GM23338 (cell line): ENCODE measurements around the gene RNU7-1. TPM values are rescaled to one million over a fixed set of nuclear protein-coding genes. Genes with fewer than 3 reads are reported as not detected.
A peak's percentile ranks its signal among the peaks of the same experiment; 100 is the strongest.

Experiments used
- ATAC-seq: fragments of 200-7000 bp; cut with Tn5 transposase; 3 replicates; pipeline ENCODE4 v1.9.1; 2020
- DNase-seq: peaks from one replicate; pipeline ENCODE4 v3.0.0-alpha.2; 2015; ENCODE audit warnings: low spot score
- H2AFZ ChIP-seq: fragments of 200-600 bp; sonication (generic); 2 replicates; pipeline ENCODE4 v1.8.0; 2016; ENCODE audit warnings: antibody characterized with exemption, mild to moderate bottlenecking, moderate library complexity
- H3F3A ChIP-seq: fragments of 200-600 bp; sonication (generic); replicated peaks from 2 replicates; pipeline ENCODE4 v1.8.0; 2017; ENCODE audit warnings: antibody characterized with exemption, mixed run types, low read depth
- H3K27ac ChIP-seq: fragments of 200-600 bp; sonication (generic); 2 replicates; pipeline ENCODE4 v1.6.1; 2016; ENCODE audit warnings: low read depth
- H3K27me3 ChIP-seq: fragments of 200-600 bp; sonication (generic); 2 replicates; pipeline ENCODE4 v1.8.0; 2016; ENCODE audit warnings: mild to moderate bottlenecking, mixed run types, moderate library complexity; ENCODE audit not compliant: insufficient read depth
- H3K36me3 ChIP-seq: fragments of 200-600 bp; sonication (generic); 2 replicates; pipeline ENCODE4 v1.8.0; 2016; ENCODE audit warnings: mild to moderate bottlenecking; ENCODE audit not compliant: insufficient read depth
- H3K4me1 ChIP-seq: fragments of 200-600 bp; sonication (generic); 2 replicates; pipeline ENCODE4 v1.8.0; 2016; ENCODE audit warnings: mild to moderate bottlenecking, moderate library complexity; ENCODE audit not compliant: insufficient read depth
- H3K4me2 ChIP-seq: fragments of 200-600 bp; sonication (generic); 2 replicates; pipeline ENCODE4 v1.7.1; 2017; ENCODE audit warnings: mixed run types
- H3K4me3 ChIP-seq: fragments of 200-600 bp; sonication (generic); 2 replicates; pipeline ENCODE4 v1.6.1; 2016; ENCODE audit warnings: mixed run types
- H3K79me2 ChIP-seq: fragments of 200-600 bp; sonication (generic); replicated peaks from 2 replicates; pipeline ENCODE4 v1.8.0; 2017; ENCODE audit warnings: mild to moderate bottlenecking; ENCODE audit not compliant: insufficient read depth
- H3K9me2 ChIP-seq: fragments of 200-600 bp; sonication (generic); 2 replicates; pipeline ENCODE4 v1.8.0; 2017; ENCODE audit not compliant: insufficient read depth
- H4K20me1 ChIP-seq: fragments of 200-600 bp; sonication (generic); replicated peaks from 2 replicates; pipeline ENCODE4 v1.8.0; 2017; ENCODE audit warnings: mild to moderate bottlenecking; ENCODE audit not compliant: insufficient read depth
- H3K27ac Mint-ChIP-seq: 2 replicates; pipeline ENCODE4 v1.8.0; 2020; ENCODE audit warnings: inconsistent platforms, mild to moderate bottlenecking, moderate library complexity, mixed read lengths
- H3K27me3 Mint-ChIP-seq: 3 replicates; pipeline ENCODE4 v1.8.0; 2022; ENCODE audit warnings: low read depth, mild to moderate bottlenecking, moderate library complexity, mixed read lengths, inconsistent platforms; ENCODE audit not compliant: insufficient read depth, poor library complexity
- H3K36me3 Mint-ChIP-seq: 3 replicates; pipeline ENCODE4 v1.8.0; 2021; ENCODE audit warnings: low read depth, mild to moderate bottlenecking, inconsistent platforms, moderate library complexity, mixed read lengths
- H3K4me1 Mint-ChIP-seq: 3 replicates; pipeline ENCODE4 v1.8.0; 2020; ENCODE audit warnings: mild to moderate bottlenecking, inconsistent platforms, mixed read lengths
- H3K4me3 Mint-ChIP-seq: 3 replicates; pipeline ENCODE4 v1.8.0; 2021; ENCODE audit warnings: moderate library complexity, mild to moderate bottlenecking, inconsistent platforms, mixed read lengths
- H3K9me3 Mint-ChIP-seq: 3 replicates; pipeline ENCODE4 v1.8.0; 2020; ENCODE audit warnings: moderate library complexity, mild to moderate bottlenecking, inconsistent platforms, mixed read lengths
- CREB1 ChIP-seq: fragments of 250-450 bp; sonication (Bioruptor Pico); IDR thresholded peaks from 2 replicates; pipeline ENCODE4 v1.5.0; 2020; ENCODE audit warnings: low read depth, mild to moderate bottlenecking, moderate library complexity
- EZH2 ChIP-seq: fragments of 200-600 bp; sonication (generic); IDR thresholded peaks from one replicate; pipeline ENCODE4 v1.8.0; 2017; ENCODE audit warnings: antibody characterized with exemption, mild to moderate bottlenecking, low read depth; ENCODE audit not compliant: unreplicated experiment
- EZH2phosphoT487 ChIP-seq: fragments of 200-600 bp; sonication (generic); IDR thresholded peaks from one replicate; pipeline ENCODE4 v1.8.1; 2018; ENCODE audit warnings: antibody characterized with exemption; ENCODE audit not compliant: unreplicated experiment
- POLR2AphosphoS5 ChIP-seq: IDR thresholded peaks from 2 replicates; pipeline ENCODE4 v1.6.1; 2016; ENCODE audit warnings: antibody characterized with exemption, low read depth
- STAT1 ChIP-seq: IDR thresholded peaks from one replicate; pipeline ENCODE4 v1.6.1; 2016; ENCODE audit warnings: antibody characterized with exemption; ENCODE audit not compliant: unreplicated experiment
- ZNF114 ChIP-seq: fragments of 250-450 bp; sonication (Bioruptor Pico); IDR thresholded peaks from 2 replicates; pipeline ENCODE4 v1.5.0; 2020; ENCODE audit warnings: mild to moderate bottlenecking, moderate library complexity
- polyA plus RNA-seq: library from polyadenylated mRNA; unstranded; fragments of >200 nt; fragmentation: Nextera tagmentation; extraction: Ambion mirVana; gene quantifications from 2 replicates; pipeline ENCODE4 v1.2.1, GENCODE V29; 2016
- total RNA-seq: library from RNA; depleted of rRNA; stranded (reverse); fragments of >200 nt; shearing (Covaris generic); gene quantifications from 2 replicates; pipeline ENCODE4 v1.2.3, GENCODE V29; 2014
- TF ChIP-seq, protein P1 (sequence below), 2 experiments: fragments of 200-600 bp in 1 of 2; sonication (generic) in 1 of 2; conservative IDR thresholded peaks; 2 replicates each; pipeline versions ENCODE4 v1.5.1 to v1.6.1; 2016 to 2017; ENCODE audit warnings: antibody characterized with exemption in 2 of 2, low read depth in 2 of 2, mild to moderate bottlenecking in 2 of 2, moderate library complexity in 1 of 2
- TF ChIP-seq, protein P2 (sequence below): IDR thresholded peaks from one replicate; pipeline ENCODE4 v1.6.1; 2018; ENCODE audit warnings: antibody characterized with exemption; ENCODE audit not compliant: unreplicated experiment

Gene RNU7-1
- total and polyA plus RNA-seq, 2 experiments from 2014 or later = not detected

DNA sequence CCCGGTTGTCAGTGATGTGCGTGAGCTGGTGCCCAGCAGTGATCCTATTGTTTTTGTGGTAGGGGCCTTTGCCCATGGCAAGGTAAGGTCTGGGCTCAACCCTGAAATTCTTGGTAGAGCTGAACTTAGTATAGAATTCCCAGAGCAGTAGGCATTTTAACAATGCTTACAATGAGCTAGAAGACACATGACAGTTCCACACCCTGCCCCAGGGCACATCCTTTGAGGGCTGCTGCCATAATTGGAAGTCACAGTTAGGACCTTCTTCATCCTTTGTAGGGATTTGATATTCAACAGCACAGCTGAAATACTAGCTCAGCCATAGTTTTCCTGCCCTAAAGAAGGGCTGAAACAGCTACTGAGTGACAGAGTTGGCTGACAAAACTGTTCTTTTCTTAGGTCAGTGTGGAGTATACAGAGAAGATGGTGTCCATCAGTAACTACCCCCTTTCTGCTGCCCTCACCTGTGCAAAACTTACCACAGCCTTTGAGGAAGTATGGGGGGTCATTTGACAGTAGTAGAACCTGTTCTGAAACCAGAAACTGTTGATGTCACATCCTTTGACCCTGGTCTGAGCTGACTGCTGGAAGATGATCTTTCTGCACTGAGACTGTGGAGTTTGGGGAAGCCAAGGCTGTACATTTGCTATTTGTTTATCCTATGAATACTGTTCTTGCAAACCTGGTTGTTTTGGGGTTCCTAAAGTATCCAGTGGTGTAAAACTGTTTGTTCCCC lies 31.8 kb downstream of the RNU7-1 start:
- peaks cover 2% of the 10 kb centered on the region; the same call in 1 of the 3 replicates for H3K9me3 Mint-ChIP-seq
- H3K36me3 Mint-ChIP-seq = peaks cover 85% of the 10 kb centered on the region

DNA sequence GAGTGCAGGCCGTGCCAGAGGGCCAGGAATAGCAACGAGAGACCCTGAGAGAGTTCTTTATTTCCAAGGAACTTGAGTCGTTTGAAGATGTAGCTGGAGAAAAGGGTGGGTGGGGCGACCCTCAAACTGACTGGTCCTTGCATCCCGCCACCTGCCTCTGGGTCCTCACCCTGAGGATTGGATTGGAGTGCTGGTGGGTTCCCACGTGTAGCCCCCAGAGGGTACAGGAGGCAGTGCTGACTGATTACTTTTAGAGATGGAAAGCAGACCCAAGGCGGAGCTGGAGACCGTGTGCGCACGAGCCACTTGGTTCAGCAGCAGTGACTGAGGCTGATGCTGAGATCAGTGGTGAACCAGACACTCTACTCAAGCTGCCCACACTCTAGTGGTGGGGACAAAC lies 34.0 kb downstream of the RNU7-1 start:
- H3K4me3 ChIP-seq = no peak overlapping the region

More for the DNA sequence above, 31.8 kb downstream of the RNU7-1 start:
- H3K79me2 ChIP-seq = peaks cover 27% of the 10 kb centered on the region
- DNase-seq = no peak
- H2AFZ ChIP-seq = no peak overlapping the region
- H3K36me3 ChIP-seq = peaks cover 26% of the 10 kb centered on the region
- peaks cover 13% of the 10 kb centered on the region for H3K4me1 Mint-ChIP-seq
- no peak overlapping the region for H3K27ac Mint-ChIP-seq
- peaks cover 16% of the 10 kb centered on the region for H3K27me3 Mint-ChIP-seq
- TF ChIP-seq ZNF114 (no peak), POLR2AphosphoS5 (0 out of 2 replicates have a peak, but pooled peaks have one; percentile 6)
- peaks cover 20% of the 10 kb centered on the region for H4K20me1 ChIP-seq
- no peak for ATAC-seq
- peaks cover 9% of the 10 kb centered on the region; the same call in 1 of the 2 replicates for H3K4me1 ChIP-seq
- no peak overlapping the region for H3K4me3 ChIP-seq
- H3K27me3 ChIP-seq = no peaks in the 10 kb centered on the region
- peaks cover 34% of the 10 kb centered on the region for H3F3A ChIP-seq
- no peak overlapping the region for H3K4me3 Mint-ChIP-seq
- no peak overlapping the region for H3K4me2 ChIP-seq
- no peaks in the 10 kb centered on the region for H3K9me2 ChIP-seq
- no peak overlapping the region for H3K27ac ChIP-seq

More for the DNA sequence above, 34.0 kb downstream of the RNU7-1 start:
- Mint-ChIP-seq H3K27ac (peak overlapping the region; percentile 47; the same call in 1 of the 2 replicates), H3K4me1 (peaks cover 17% of the 10 kb centered on the region), H3K9me3 (no peaks in the 10 kb centered on the region), H3K36me3 (peaks cover 89% of the 10 kb centered on the region), H3K4me3 (no peak overlapping the region), H3K27me3 (peaks cover 12% of the 10 kb centered on the region)
- no peak overlapping the region for H2AFZ ChIP-seq
- H4K20me1 ChIP-seq = peaks cover 20% of the 10 kb centered on the region
- no peak overlapping the region for H3K27ac ChIP-seq
- H3K27me3 ChIP-seq = no peaks in the 10 kb centered on the region
- DNase-seq (no peak), ATAC-seq (no peak)
- H3K79me2 ChIP-seq = peaks cover 9% of the 10 kb centered on the region
- TF ChIP-seq, protein P1, sequence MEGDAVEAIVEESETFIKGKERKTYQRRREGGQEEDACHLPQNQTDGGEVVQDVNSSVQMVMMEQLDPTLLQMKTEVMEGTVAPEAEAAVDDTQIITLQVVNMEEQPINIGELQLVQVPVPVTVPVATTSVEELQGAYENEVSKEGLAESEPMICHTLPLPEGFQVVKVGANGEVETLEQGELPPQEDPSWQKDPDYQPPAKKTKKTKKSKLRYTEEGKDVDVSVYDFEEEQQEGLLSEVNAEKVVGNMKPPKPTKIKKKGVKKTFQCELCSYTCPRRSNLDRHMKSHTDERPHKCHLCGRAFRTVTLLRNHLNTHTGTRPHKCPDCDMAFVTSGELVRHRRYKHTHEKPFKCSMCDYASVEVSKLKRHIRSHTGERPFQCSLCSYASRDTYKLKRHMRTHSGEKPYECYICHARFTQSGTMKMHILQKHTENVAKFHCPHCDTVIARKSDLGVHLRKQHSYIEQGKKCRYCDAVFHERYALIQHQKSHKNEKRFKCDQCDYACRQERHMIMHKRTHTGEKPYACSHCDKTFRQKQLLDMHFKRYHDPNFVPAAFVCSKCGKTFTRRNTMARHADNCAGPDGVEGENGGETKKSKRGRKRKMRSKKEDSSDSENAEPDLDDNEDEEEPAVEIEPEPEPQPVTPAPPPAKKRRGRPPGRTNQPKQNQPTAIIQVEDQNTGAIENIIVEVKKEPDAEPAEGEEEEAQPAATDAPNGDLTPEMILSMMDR (conservative IDR thresholded peaks at IDR 0.05; ENCODE audit: low read depth in 2 of 2) = no peak
- TF ChIP-seq CREB1 = no peak
- no peak for TF ChIP-seq STAT1
- no peak for TF ChIP-seq EZH2phosphoT487
- TF ChIP-seq, protein P2, sequence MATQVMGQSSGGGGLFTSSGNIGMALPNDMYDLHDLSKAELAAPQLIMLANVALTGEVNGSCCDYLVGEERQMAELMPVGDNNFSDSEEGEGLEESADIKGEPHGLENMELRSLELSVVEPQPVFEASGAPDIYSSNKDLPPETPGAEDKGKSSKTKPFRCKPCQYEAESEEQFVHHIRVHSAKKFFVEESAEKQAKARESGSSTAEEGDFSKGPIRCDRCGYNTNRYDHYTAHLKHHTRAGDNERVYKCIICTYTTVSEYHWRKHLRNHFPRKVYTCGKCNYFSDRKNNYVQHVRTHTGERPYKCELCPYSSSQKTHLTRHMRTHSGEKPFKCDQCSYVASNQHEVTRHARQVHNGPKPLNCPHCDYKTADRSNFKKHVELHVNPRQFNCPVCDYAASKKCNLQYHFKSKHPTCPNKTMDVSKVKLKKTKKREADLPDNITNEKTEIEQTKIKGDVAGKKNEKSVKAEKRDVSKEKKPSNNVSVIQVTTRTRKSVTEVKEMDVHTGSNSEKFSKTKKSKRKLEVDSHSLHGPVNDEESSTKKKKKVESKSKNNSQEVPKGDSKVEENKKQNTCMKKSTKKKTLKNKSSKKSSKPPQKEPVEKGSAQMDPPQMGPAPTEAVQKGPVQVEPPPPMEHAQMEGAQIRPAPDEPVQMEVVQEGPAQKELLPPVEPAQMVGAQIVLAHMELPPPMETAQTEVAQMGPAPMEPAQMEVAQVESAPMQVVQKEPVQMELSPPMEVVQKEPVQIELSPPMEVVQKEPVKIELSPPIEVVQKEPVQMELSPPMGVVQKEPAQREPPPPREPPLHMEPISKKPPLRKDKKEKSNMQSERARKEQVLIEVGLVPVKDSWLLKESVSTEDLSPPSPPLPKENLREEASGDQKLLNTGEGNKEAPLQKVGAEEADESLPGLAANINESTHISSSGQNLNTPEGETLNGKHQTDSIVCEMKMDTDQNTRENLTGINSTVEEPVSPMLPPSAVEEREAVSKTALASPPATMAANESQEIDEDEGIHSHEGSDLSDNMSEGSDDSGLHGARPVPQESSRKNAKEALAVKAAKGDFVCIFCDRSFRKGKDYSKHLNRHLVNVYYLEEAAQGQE = no peak
- no peak for TF ChIP-seq EZH2
- no peak for TF ChIP-seq ZNF114
- peaks cover 35% of the 10 kb centered on the region for H3F3A ChIP-seq
- peaks cover 30% of the 10 kb centered on the region for H3K36me3 ChIP-seq
- no peaks in the 10 kb centered on the region for H3K9me2 ChIP-seq
- H3K4me2 ChIP-seq = no peak overlapping the region
- H3K4me1 ChIP-seq = no peaks in the 10 kb centered on the region; the same call in 1 of the 2 replicates
